GM18873 (cell line): ENCODE data around the gene OPALIN.

Experiments
- ATAC-seq: cut with Tn5 transposase; IDR thresholded peaks from one replicate; pipeline ENCODE4 v1.9.1; 2021; ENCODE audit warnings: mild to moderate bottlenecking, moderate library complexity, moderate number of reproducible peaks; ENCODE audit not compliant: unreplicated experiment, low FRiP score

Gene OPALIN

DNA sequence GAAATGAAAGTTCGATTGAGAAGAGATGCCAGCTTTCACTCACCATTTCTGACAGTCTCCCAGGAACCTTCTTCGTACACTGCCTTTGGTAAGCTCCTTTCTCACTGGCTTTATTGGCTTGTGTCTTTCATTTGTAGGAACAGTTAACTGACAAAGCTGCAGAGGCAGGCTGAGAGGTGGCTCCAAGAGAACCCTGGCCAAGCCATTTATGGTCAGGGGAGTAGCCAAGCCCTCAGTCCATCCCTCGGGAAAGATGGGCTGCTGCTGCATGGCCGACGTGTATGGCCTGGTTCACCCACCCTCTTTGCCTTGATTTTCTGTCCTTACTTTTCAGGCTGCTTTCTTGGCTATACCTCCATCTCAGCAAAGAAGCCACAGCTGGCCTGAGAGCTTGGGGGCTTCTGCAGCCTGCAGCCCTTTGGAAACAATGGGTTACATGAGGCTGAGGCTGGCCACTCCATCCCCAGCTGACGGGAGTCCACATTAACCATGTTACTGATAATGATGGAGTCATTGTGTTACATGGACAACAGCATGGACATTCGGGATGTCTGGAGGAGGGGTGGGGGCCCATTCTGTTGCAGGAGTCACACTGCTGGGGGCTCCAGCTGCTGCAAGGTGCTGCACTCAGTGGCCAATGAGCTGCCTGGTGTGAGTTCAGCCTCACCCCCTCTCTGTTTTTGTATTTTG is at the start of gene OPALIN:
TSS of gene OPALIN (minus strand) at position 152 of the 690 bp plus-strand sequence. CDS start at position 46, 106 bp downstream.
- no peak for ATAC-seq

- no peak for ATAC-seq
Observed at GRCh38 chr10:96408201-96408600, 49.4 kb upstream of the OPALIN start.

- ATAC-seq: no peak
Observed at GRCh38 chr10:96407560-96408069, 48.8 kb upstream of the OPALIN start.

- ATAC-seq: no peak
Observed at GRCh38 chr10:96406091-96406490, 47.3 kb upstream of the OPALIN start.

- no peak for ATAC-seq
Observed at GRCh38 chr10:96402417-96403305, 43.9 kb upstream of the OPALIN start.

- ATAC-seq: no peak
Observed at GRCh38 chr10:96401036-96401435, 42.2 kb upstream of the OPALIN start.

DNA sequence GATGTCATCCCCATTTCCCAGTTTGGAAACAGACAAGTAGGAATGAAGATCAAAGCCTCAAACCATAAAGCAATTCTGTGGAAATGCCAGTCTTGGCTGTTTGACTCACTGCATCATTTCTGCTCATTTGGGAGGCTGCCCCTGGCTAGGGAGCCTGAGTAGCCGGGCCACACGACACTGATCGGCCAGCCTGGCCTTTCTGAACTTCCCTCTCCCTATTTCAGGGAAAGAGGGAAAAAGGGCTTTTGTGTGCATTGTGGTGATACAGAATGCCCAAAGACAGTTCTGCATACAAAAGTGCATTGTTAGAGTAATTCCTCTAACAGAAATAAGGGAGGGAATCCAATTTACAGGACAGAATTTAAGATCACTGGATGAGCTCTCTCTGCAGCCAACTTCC is 41.7 kb upstream of the OPALIN start:
- no peak for ATAC-seq

GRCh38 chr10:96397902-96398301 is 39.1 kb upstream of the OPALIN start:
- ATAC-seq: no peak

- no peak for ATAC-seq
Observed at GRCh38 chr10:96395931-96396877, 37.4 kb upstream of the OPALIN start.

GRCh38 chr10:96390460-96390864 is 31.7 kb upstream of the OPALIN start:
- ATAC-seq: no peak

DNA sequence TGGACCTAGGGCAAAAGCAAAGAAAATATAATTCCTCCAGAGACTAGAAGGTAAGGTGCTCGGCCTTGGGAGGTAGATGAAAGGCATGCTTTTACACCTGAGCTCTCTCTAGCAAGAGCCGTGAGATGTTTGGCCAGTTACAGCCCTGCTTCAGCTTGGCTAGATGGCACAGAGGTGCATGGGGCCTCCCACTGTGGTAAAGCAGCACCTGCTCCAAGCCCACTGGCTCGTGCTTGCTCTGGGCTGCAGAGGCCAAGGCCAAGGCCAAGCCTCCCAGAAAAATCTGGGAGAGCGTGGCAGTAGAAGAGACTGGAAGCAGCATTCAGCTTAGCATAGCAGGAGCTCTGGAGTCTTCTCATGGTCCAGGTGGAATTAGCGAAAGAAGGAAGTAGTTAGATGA is 31.0 kb upstream of the OPALIN start:
- ATAC-seq: no peak

DNA sequence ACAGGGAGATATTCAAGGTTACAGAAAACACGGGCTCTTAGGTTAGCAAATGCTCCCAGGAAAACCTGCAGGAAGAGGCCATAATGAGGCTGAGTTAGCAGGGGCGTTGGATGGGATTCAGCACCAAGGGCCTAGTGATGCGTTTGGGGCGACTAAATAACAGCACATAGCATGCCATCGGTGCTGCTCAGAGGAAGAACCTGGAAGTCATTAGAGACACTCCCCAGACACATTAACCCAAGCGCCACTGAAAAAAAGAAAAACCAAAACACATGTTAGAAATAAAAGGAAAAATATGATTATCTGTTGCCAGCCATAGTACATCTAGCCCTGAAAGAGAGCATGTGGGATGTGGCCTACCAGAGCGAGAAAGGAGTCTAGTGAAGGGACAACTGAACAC is 28.8 kb upstream of the OPALIN start:
- ATAC-seq: no peak

DNA sequence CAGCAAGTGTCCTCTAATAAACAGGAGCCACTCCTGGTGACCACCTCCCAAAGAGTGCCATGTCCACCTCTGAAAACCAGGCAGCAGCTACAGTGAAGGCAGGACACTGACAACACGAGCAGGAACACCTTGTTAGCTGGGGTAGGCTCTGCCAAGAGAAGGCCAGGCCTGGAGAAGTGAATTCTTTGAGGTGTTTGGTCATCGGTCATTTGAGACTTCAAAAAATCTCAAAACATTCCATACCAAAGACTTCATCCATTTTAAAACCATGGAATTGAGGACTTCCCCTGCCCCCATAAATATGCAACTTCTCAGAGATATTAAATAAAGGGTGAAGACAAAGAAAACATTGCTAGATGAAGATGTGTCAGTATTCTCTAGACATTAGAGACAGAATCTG is 28.4 kb upstream of the OPALIN start:
- ATAC-seq: no peak

DNA sequence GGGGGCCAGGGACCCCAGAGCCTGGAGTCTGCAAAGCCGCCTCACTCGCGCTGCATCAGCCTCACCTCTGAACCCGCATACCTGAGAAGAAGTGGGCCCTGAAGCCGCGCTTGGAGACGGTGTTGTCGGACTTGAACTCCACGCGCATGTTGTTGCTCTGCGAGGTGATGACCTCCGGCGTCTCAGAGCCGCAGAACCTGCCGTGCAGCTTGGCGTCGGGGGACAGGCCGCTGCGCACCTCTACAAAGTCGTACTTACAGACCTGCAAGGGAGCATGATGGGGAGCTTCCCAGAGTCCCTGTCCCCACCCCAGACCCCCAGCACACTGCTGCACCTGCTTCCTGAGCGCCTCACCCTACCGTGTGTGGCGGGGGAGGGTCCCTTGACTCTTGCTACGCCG is 25.7 kb upstream of the OPALIN start:
- no peak for ATAC-seq

DNA sequence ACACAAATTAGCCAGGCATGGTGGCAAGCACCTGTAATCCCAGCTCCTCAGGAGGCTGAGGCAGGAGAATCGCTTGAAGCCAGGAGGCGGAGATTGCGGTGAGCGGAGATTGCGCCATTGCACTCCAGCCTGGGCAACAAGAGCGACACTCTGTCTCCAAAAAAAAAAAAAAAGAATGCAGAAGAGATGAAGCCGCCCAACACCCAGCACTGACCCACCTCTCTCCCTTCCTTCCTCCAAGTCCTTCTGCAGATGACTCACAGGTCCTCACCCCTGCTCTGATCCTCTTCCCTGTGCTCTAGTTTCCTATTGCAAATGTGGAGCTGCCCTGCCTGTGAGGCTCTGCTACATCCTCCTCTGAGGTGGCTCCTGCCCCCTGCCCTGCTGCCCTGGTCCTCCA is 22.0 kb upstream of the OPALIN start:
- no peak for ATAC-seq

DNA sequence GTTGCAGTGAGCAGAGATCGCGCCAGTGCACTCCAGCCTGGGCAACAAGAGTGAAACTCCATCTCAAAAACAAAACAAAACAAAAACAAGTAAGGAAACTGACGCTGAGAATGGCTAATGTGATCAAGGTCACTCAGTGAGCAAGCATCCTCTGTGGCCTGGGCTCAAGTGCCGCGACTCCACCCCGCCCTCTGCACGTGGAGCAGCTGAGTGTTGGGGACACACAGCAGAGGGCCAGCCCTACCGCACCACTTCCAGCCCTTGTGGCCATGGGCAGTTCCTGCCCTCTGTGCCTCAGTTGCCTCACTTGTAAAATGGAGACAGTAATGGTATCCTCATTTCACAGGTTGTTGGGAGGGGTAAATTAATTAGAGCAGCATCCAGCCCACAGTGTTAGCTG is 21.0 kb upstream of the OPALIN start:
- no peak for ATAC-seq

DNA sequence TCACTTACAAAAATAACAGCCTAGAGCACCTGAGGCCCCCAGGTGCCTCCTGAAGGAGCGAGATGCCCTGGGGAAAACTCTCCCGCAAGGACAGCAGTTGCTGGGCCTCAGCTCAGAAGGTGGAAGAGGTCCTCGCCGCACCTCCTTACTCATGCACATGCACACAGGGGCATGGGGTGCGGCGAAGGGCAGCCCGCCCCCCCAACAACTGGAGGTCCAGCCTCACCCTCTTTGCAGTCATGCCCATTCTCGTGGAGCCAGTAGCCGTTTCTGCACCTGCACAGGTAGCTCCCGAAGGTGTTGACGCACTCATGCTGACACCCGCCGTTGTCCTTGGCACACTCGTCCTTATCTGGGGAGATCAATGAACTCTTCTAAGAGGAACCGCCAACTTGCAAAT is 19.9 kb upstream of the OPALIN start:
- ATAC-seq: no peak

GRCh38 chr10:96377816-96378294 is 19.1 kb upstream of the OPALIN start:
- no peak for ATAC-seq

DNA sequence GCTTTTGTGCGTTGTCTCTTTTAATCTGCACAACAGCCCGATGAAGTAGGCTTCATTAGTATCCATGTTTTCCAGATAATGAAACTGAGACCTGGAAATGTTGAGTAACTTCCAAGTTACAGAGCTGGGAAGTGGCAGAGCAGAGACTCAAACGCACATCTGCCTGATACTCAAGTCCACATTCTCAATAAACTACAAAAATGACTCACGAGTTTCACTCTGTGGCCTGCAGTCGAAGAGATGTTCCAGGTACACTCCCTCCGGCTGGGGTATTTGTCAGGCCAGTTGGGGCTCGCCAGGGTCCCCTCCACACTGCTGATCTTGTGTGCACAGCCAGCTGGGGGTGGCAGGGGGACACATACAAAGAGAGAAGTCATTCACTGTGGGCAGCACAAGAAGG is 17.7 kb upstream of the OPALIN start:
- ATAC-seq: no peak
